ENCODE measurements around the gene TSPAN17. TPM values are rescaled to one million over a fixed set of nuclear protein-coding genes. Genes with fewer than 3 reads are reported as not detected.

Gene TSPAN17
- total RNA-seq, 2 experiments from 2014 or later: 24.6 to 26.3 TPM

DNA sequence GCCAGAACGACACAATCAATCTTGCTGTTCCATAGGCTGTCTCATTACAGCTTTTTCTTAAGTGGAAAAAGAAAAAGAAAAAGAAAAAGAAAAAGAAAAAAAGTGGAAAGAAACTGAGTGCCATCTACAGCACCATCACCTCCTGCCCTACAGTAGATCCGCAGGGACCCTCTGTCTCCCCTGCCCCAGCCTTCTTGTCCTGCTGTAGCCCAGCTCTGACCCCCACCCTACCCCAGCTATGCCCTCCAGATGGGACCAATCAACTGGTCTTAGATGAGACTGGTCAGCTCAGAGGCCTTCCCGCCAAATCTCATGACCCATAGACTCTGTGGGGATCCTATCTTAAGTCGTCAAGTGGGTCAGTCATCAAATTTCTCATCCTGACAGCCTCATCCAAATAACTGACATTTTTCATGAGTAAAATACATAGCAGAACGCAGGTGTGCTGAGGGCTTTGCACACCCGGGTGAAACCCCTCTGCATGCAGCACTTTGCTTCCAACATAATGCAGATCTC is 34.8 kb downstream of the TSPAN17 start:
- Mint-ChIP-seq H3K36me3 (ENCODE audit: low read depth) (no peaks in the 10 kb centered on the region), H3K9me3 (peaks cover 7% of the 10 kb centered on the region), H3K4me1 (ENCODE audit: low read depth) (no peaks in the 10 kb centered on the region), H3K27me3 (peaks cover 44% of the 10 kb centered on the region), H3K27ac (no peak overlapping the region), H3K4me3 (no peak overlapping the region)
- TF ChIP-seq, protein P1, sequence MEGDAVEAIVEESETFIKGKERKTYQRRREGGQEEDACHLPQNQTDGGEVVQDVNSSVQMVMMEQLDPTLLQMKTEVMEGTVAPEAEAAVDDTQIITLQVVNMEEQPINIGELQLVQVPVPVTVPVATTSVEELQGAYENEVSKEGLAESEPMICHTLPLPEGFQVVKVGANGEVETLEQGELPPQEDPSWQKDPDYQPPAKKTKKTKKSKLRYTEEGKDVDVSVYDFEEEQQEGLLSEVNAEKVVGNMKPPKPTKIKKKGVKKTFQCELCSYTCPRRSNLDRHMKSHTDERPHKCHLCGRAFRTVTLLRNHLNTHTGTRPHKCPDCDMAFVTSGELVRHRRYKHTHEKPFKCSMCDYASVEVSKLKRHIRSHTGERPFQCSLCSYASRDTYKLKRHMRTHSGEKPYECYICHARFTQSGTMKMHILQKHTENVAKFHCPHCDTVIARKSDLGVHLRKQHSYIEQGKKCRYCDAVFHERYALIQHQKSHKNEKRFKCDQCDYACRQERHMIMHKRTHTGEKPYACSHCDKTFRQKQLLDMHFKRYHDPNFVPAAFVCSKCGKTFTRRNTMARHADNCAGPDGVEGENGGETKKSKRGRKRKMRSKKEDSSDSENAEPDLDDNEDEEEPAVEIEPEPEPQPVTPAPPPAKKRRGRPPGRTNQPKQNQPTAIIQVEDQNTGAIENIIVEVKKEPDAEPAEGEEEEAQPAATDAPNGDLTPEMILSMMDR (IDR thresholded peaks at IDR 0.05): no peak
- POLR2A ChIA-PET: interaction anchor here (1.3 kb wide), 1 partner anchor 10 kb away, joined by 3 read pairs; no protein-coding TSS in a partner anchor
- CTCF ChIA-PET: interaction anchor here (2.1 kb wide), 1 partner anchor 21 kb away, joined by 8 read pairs; no protein-coding TSS in a partner anchor
- no peak for DNase-seq
- ATAC-seq: no peak
- intact Hi-C loops (cut with micrococcal nuclease): no loop called here

DNA sequence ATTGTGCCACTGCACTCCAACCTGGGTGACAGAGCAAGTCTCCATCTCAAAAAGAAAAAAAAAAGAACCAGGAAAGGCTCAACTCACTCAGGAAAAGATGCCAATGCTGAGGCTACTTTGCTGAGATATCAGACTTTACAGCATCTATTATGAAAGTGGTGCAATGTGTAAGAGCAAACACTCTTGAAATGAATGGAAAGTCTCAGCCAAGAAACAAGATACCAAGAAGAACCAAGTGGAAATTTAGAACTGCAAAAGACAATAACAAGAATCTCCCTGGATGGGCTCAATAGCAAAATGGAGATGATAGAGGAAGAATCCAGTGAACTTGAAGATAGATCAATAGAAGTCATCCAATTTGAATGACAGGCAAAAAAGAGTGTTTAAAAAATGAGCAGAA is 37.7 kb downstream of the TSPAN17 start:
- ATAC-seq (no peak), DNase-seq (no peak)
- Mint-ChIP-seq H3K27ac (no peak overlapping the region), H3K4me1 (ENCODE audit: low read depth) (no peaks in the 10 kb centered on the region), H3K4me3 (no peak overlapping the region), H3K27me3 (peaks cover 25% of the 10 kb centered on the region), H3K36me3 (ENCODE audit: low read depth) (no peaks in the 10 kb centered on the region), H3K9me3 (peaks cover 7% of the 10 kb centered on the region)
- ChIA-PET CTCF (no interaction called here), POLR2A (no interaction called here)
- intact Hi-C loops (cut with micrococcal nuclease): no loop called here
- TF ChIP-seq, protein P1 (IDR thresholded peaks at IDR 0.05): no peak

DNA sequence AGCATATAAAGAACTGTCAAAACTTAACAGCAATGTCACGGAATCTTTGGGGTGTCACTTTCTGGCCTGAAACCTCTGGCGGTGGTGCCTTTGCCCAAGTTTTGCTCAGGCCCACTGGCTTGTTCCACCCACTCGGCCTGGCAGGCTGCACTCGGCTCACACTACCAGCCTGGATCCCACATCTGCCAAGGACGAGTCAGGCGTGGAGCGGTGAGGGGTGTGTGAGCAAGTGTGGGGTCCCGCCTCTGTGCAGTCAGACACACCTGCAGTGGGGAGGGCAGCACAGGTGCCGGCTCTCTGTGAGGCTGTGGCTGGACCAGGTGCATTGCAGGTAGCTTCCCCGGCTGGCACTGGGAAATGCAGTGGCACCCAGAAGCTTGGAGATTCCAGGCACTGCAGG is 40.0 kb downstream of the TSPAN17 start:
- CTCF ChIA-PET: interaction anchor here (1.2 kb wide), 1 partner anchor 26 kb away, joined by 4 read pairs; no protein-coding TSS in a partner anchor
- no peaks in the 10 kb centered on the region for H3K4me1 Mint-ChIP-seq (ENCODE audit: low read depth)
- DNase-seq (no peak), ATAC-seq (no peak)
- POLR2A ChIA-PET: no interaction called here
- H3K36me3 Mint-ChIP-seq (ENCODE audit: low read depth): no peaks in the 10 kb centered on the region
- H3K27ac Mint-ChIP-seq: no peak overlapping the region
- no peak overlapping the region for H3K4me3 Mint-ChIP-seq
- H3K9me3 Mint-ChIP-seq: peaks cover 7% of the 10 kb centered on the region
- TF ChIP-seq, protein P1 (IDR thresholded peaks at IDR 0.05): no peak
- peaks cover 23% of the 10 kb centered on the region for H3K27me3 Mint-ChIP-seq
- intact Hi-C loops (cut with micrococcal nuclease): no loop called here

DNA sequence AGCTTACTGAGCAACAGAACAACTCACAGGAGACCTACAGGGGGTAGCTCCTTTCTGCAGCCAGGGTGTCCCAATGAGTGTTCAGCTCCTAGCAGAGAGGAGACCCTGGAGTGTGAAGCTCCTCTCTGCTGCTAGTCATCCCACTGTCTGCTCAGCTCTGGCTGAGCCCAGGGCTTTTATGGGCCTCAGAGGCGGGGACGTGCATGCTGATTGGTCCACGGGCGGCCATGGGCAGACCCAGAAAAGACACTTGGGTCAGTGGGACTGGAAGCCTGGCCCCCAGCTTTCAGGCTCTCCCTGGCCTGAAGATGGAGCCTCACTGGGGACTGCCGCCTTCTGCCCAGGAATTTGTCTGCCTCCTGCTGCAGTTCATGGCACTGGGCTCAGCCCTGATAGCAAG is 40.6 kb downstream of the TSPAN17 start:
- Mint-ChIP-seq H3K4me1 (ENCODE audit: low read depth) (no peaks in the 10 kb centered on the region), H3K4me3 (no peak overlapping the region), H3K9me3 (peaks cover 7% of the 10 kb centered on the region), H3K27me3 (peaks cover 22% of the 10 kb centered on the region), H3K27ac (no peak overlapping the region), H3K36me3 (ENCODE audit: low read depth) (no peaks in the 10 kb centered on the region)
- intact Hi-C loops (cut with micrococcal nuclease): no loop called here
- DNase-seq (no peak), ATAC-seq (no peak)
- ChIA-PET POLR2A (no interaction called here), CTCF (interaction anchor here (1.2 kb wide), 1 partner anchor 27 kb away, joined by 4 read pairs; no protein-coding TSS in a partner anchor)
- TF ChIP-seq, protein P1 (IDR thresholded peaks at IDR 0.05): no peak

DNA sequence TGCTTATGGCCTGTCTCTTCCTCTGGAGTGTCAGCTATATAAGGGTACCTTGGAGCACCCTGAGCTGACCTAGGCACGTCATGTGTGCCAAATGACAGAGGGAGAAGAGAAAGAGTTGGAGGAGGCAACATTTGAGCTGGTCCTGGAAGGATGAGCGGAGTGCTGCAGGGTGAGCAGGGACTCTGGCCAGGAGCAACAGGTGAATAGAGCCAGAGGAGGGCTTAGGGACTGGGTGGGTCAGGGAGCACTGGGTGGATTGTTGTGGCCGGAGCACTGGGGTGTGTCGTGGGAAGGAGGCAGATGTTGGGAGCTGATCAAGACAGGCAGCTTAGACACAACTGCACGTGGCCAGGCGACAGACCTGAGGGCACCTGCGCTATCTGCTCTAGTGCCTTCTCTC is 43.6 kb downstream of the TSPAN17 start:
- ChIA-PET CTCF (interaction anchor here (1.0 kb wide), 1 partner anchor 30 kb away, joined by 3 read pairs; no protein-coding TSS in a partner anchor), POLR2A (interaction anchor here (1.2 to 1.7 kb wide), 2 partner anchors 8 to 56 kb away, joined by 3 read pairs; no protein-coding TSS in a partner anchor)
- Mint-ChIP-seq H3K9me3 (peaks cover 1% of the 10 kb centered on the region), H3K27ac (no peak overlapping the region), H3K4me1 (ENCODE audit: low read depth) (no peaks in the 10 kb centered on the region), H3K36me3 (ENCODE audit: low read depth) (no peaks in the 10 kb centered on the region), H3K4me3 (no peak overlapping the region), H3K27me3 (peaks cover 28% of the 10 kb centered on the region)
- TF ChIP-seq, protein P1 (IDR thresholded peaks at IDR 0.05): no peak
- intact Hi-C loops (cut with micrococcal nuclease): no loop called here
- DNase-seq: no peak
- no peak for ATAC-seq

Measured in activated CD8-positive, alpha-beta T cell treated with anti-CD3 and anti-CD28 coated beads for 36 hours (primary cell).